ENCODE results near the gene PTPN4. TPM values are rescaled to one million over a fixed set of nuclear protein-coding genes. Genes with fewer than 3 reads are reported as not detected.

Gene PTPN4
- total and polyA plus RNA-seq, 7 donors: 2.1 to 35.4 (median 17.3) TPM

GRCh38 chr2:119730671-119731177 is 29.0 kb upstream of the PTPN4 start:
- ATAC-seq (peak in 3 of 4 donors; percentile 37 to 42 (median 39)), DNase-seq (no peak)
- no peaks in the 10 kb centered on the region for H3K36me3 ChIP-seq (ENCODE audit: insufficient read depth in 1 of 2, low read depth in 1 of 2)
- H3K27ac ChIP-seq: no peak overlapping the region
- H3K27me3 ChIP-seq (ENCODE audit: insufficient read depth in 3 of 3, low read length in 2 of 3): no peaks in the 10 kb centered on the region
- no peak for TF ChIP-seq CTCF (IDR thresholded peaks at IDR 0.05)
- no peaks in the 10 kb centered on the region for H3K9me3 ChIP-seq
- no peak overlapping the region for H3K4me3 ChIP-seq
- H3K4me1 ChIP-seq: peaks cover 20% of the 10 kb centered on the region
- 80 to 83% (median 82%) methylated on average over 8 of the region's 8 CpGs for WGBS, 3 donors
- intact Hi-C loops (cut with DNase I): no loop called here

GRCh38 chr2:119731983-119732382 is 27.7 kb upstream of the PTPN4 start:
- no peak overlapping the region for H3K4me3 ChIP-seq
- no peaks in the 10 kb centered on the region for H3K36me3 ChIP-seq (ENCODE audit: insufficient read depth in 1 of 2, low read depth in 1 of 2)
- no peak for ATAC-seq
- no peak for DNase-seq
- no peak overlapping the region for H3K27ac ChIP-seq
- 68 to 79% (median 73%) methylated on average over 11 of the region's 11 CpGs for WGBS, 3 donors
- H3K9me3 ChIP-seq: no peaks in the 10 kb centered on the region
- peaks cover 22% of the 10 kb centered on the region for H3K4me1 ChIP-seq
- TF ChIP-seq CTCF (IDR thresholded peaks at IDR 0.05): no peak
- no peaks in the 10 kb centered on the region for H3K27me3 ChIP-seq (ENCODE audit: insufficient read depth in 3 of 3, low read length in 2 of 3)
- intact Hi-C loops (cut with DNase I): no loop called here

GRCh38 chr2:119732601-119733164 is 27.0 kb upstream of the PTPN4 start:
- DNase-seq (no peak), ATAC-seq (no peak)
- peaks cover 22% of the 10 kb centered on the region for H3K4me1 ChIP-seq
- no peak for TF ChIP-seq CTCF (IDR thresholded peaks at IDR 0.05)
- no peaks in the 10 kb centered on the region for H3K27me3 ChIP-seq (ENCODE audit: insufficient read depth in 3 of 3, low read length in 2 of 3)
- no peaks in the 10 kb centered on the region for H3K36me3 ChIP-seq (ENCODE audit: insufficient read depth in 1 of 2, low read depth in 1 of 2)
- intact Hi-C loops (cut with DNase I): no loop called here
- WGBS, 3 donors: 75 to 93% (median 79%) methylated on average over 6 of the region's 6 CpGs
- no peak overlapping the region for H3K27ac ChIP-seq
- H3K9me3 ChIP-seq: no peaks in the 10 kb centered on the region
- no peak overlapping the region for H3K4me3 ChIP-seq

GRCh38 chr2:119734047-119734446 is 25.7 kb upstream of the PTPN4 start:
- no peaks in the 10 kb centered on the region for H3K27me3 ChIP-seq (ENCODE audit: insufficient read depth in 3 of 3, low read length in 2 of 3)
- H3K9me3 ChIP-seq: no peaks in the 10 kb centered on the region
- DNase-seq (peak; percentile 33 to 66), ATAC-seq (peak; percentile 86 to 94 (median 87))
- WGBS, 3 donors: 21 to 32% (median 24%) methylated on average over 4 of the region's 4 CpGs
- no peak for TF ChIP-seq CTCF (IDR thresholded peaks at IDR 0.05)
- peaks cover 22% of the 10 kb centered on the region for H3K4me1 ChIP-seq
- no peaks in the 10 kb centered on the region for H3K36me3 ChIP-seq (ENCODE audit: insufficient read depth in 1 of 2, low read depth in 1 of 2)
- peak overlapping the region; percentile 54 for H3K27ac ChIP-seq
- no peak overlapping the region for H3K4me3 ChIP-seq
- intact Hi-C loops (cut with DNase I): no loop called here

- H3K4me1 ChIP-seq: peaks cover 33% of the 10 kb centered on the region
- H3K27me3 ChIP-seq (ENCODE audit: insufficient read depth in 3 of 3, low read length in 2 of 3): no peaks in the 10 kb centered on the region
- H3K36me3 ChIP-seq (ENCODE audit: insufficient read depth in 1 of 2, low read depth in 1 of 2): no peaks in the 10 kb centered on the region
- H3K9me3 ChIP-seq: no peaks in the 10 kb centered on the region
- intact Hi-C loops (cut with DNase I): no loop called here
- no peak overlapping the region for H3K27ac ChIP-seq
- ATAC-seq: no peak
- TF ChIP-seq CTCF (IDR thresholded peaks at IDR 0.05): no peak
- no peak for DNase-seq
- no peak overlapping the region for H3K4me3 ChIP-seq
- WGBS, 3 donors: 79 to 86% (median 81%) methylated on average over 8 of the region's 8 CpGs
Measured at GRCh38 chr2:119735565-119735964, 24.2 kb upstream of the PTPN4 start.
